Psoas muscle (tissue), 8 donors: ENCODE results near the gene NOTUM. TPM values are rescaled to one million over a fixed set of nuclear protein-coding genes. Genes with fewer than 3 reads are reported as not detected.

ENCODE experiments used
- ATAC-seq, 4 donors: fragments of 200-7000 bp; cut with Tn5 transposase; one replicate each; pipeline ENCODE4 v1.9.1; 2020; ENCODE audit warnings: moderate library complexity in 3 of 4, mild to moderate bottlenecking in 2 of 4
- DNase-seq, 2 donors: peaks; one replicate each; pipeline ENCODE4 v3.0.0-alpha.2; 2020
- H3K27ac ChIP-seq: fragments of 200-600 bp; one replicate; pipeline ENCODE4 v1.8.0; 2022
- H3K27me3 ChIP-seq, 3 donors: fragments of 200-600 bp in 1 of 3; one replicate each; pipeline versions ENCODE4 v1.6.1 to v1.8.0; 2013 to 2022; ENCODE audit warnings: low read length in 2 of 3, mild to moderate bottlenecking in 2 of 3, moderate library complexity in 1 of 3; ENCODE audit not compliant: insufficient read depth in 3 of 3
- H3K36me3 ChIP-seq, 2 donors: fragments of 200-600 bp in 1 of 2; one replicate each; pipeline versions ENCODE4 v1.6.1 to v1.8.0; 2013 to 2022; ENCODE audit warnings: low read depth in 1 of 2, mild to moderate bottlenecking in 1 of 2, moderate library complexity in 1 of 2; ENCODE audit not compliant: insufficient read depth in 1 of 2
- H3K4me1 ChIP-seq: fragments of 200-600 bp; one replicate; pipeline ENCODE4 v1.8.0; 2022
- H3K4me3 ChIP-seq: fragments of 200-600 bp; one replicate; pipeline ENCODE4 v1.8.0; 2022; ENCODE audit warnings: mild to moderate bottlenecking
- H3K9me3 ChIP-seq: fragments of 200-600 bp; one replicate; pipeline ENCODE4 v1.8.0; 2022
- CTCF ChIP-seq: fragments of 200-600 bp; IDR thresholded peaks from one replicate; pipeline ENCODE4 v1.8.0; 2022; ENCODE audit warnings: antibody characterized with exemption
- whole genome bisulfite sequencing, 3 donors: extraction: QIAGEN DNeasy Blood & Tissue Kit; methylation state at CpG; one replicate each; pipeline versions ENCODE4 v1.1.6 to v1.1.7; 2013; 5-methylcytosine and 5-hydroxymethylcytosine counted together
- intact Hi-C, 2 donors: fragments of 100-400 bp; cut with DNase I; formaldehyde crosslinking; loops; one replicate each; pipeline versions ENCODE4 v1.11.0 to v1.14.2; 2022
- polyA plus RNA-seq, 3 donors: library from polyadenylated mRNA; stranded (reverse); fragments of 200-250 nt; gene quantifications; one replicate each; pipeline ENCODE4 v1.2.3, GENCODE V29; 2013
- total RNA-seq, 4 donors: library from RNA; stranded (reverse); fragmentation: NEBNext Ultra II Directional in 2 of 4; extraction: Animal tissue kit (Norgen Biotek cat#: 25700) in 2 of 4; gene quantifications; one replicate each; pipeline versions ENCODE4 v1.2.1 to v1.2.4, GENCODE V29; 2021 to 2023
- donor health status: healthy with polysubstance abuse.
- donor health status: DM: no; HTN: no; CAD: no; lungs with moderate emphysema.
- donor health status: Bipolar disorder and iron deficiency.
- donor health status: healthy.
- donor health status: DM: yes; HTN: yes; CAD: no.
- donor health status: DM: no; HTN: no; CAD: no.
- donor health status: DM: no; HTN: no; CAD: no.
- donor health status: DM: yes; HTN: yes; CAD: no.

The NOTUM gene
- total and polyA plus RNA-seq, 7 donors, result 0.25 to 1.9 (median 0.92) TPM

GRCh38 chr17:81960130-81960958 lies 643 bp downstream of the NOTUM start:
- Histone ChIP-seq H3K27me3 (peaks cover 0 to 23% (median 3%) of the 10 kb centered on the region in 3 donors), H3K36me3 (no peaks in the 10 kb centered on the region), H3K9me3 (no peaks in the 10 kb centered on the region), H3K4me3 (peak overlapping the region; percentile 66), H3K27ac (no peak overlapping the region), H3K4me1 (peaks cover 27% of the 10 kb centered on the region)
- no peak for TF ChIP-seq CTCF
- ATAC-seq (peak in 3 of 4 donors; percentile 1 to 8 (median 6)), DNase-seq (no peak)
- intact Hi-C loops, result loop anchor here (5.0 kb wide), 2 partner anchors 42 to 192 kb away; no protein-coding TSS in a partner anchor
- WGBS, 3 donors, result 2 to 4% (median 3%) methylated on average over 58 to 98 of the region's 98 CpGs

GRCh38 chr17:81959362-81960129 lies 1.4 kb downstream of the NOTUM start:
- Histone ChIP-seq H3K27me3 (peaks cover 0 to 23% (median 3%) of the 10 kb centered on the region in 3 donors), H3K36me3 (no peaks in the 10 kb centered on the region), H3K9me3 (no peaks in the 10 kb centered on the region), H3K4me1 (peaks cover 27% of the 10 kb centered on the region), H3K27ac (no peak overlapping the region), H3K4me3 (peak overlapping the region; percentile 66)
- peak; percentile 90 for TF ChIP-seq CTCF
- intact Hi-C loops, result loop anchor here (1.0 to 5.0 kb wide), 4 partner anchors 43 to 193 kb away; no protein-coding TSS in a partner anchor
- WGBS, 3 donors, result 1 to 3% (median 2%) methylated on average over 50 to 112 of the region's 112 CpGs
- ATAC-seq (peak; percentile 82 to 87 (median 84)), DNase-seq (peak; percentile 75 to 88)

GRCh38 chr17:81958633-81959342 lies 2.2 kb downstream of the NOTUM start:
- Histone ChIP-seq H3K4me1 (peaks cover 27% of the 10 kb centered on the region), H3K4me3 (peak overlapping the region; percentile 66), H3K27ac (no peak overlapping the region), H3K27me3 (peaks cover 0 to 23% (median 3%) of the 10 kb centered on the region in 3 donors), H3K9me3 (no peaks in the 10 kb centered on the region), H3K36me3 (no peaks in the 10 kb centered on the region)
- WGBS, 3 donors, result 57 to 72% (median 58%) methylated on average over 15 of the region's 15 CpGs
- DNase-seq, result no peak
- no peak for ATAC-seq
- no peak for TF ChIP-seq CTCF
- intact Hi-C loops, result loop anchor here (1.0 to 2.0 kb wide), 2 partner anchors 62 to 63 kb away; no protein-coding TSS in a partner anchor

GRCh38 chr17:81957691-81958432 lies 3.1 kb downstream of the NOTUM start:
- H3K4me1 ChIP-seq, result peaks cover 20% of the 10 kb centered on the region
- no peak overlapping the region for H3K4me3 ChIP-seq
- H3K36me3 ChIP-seq, result no peaks in the 10 kb centered on the region
- H3K27me3 ChIP-seq, result peaks cover 0 to 23% (median 3%) of the 10 kb centered on the region in 3 donors
- intact Hi-C loops, result loop anchor here in 1 of 2 donors (2.0 kb wide), 1 partner anchor 63 kb away; no protein-coding TSS in a partner anchor
- 83 to 90% (median 85%) methylated on average over 18 to 19 of the region's 19 CpGs for WGBS, 3 donors
- ATAC-seq, result no peak
- TF ChIP-seq CTCF, result no peak
- H3K9me3 ChIP-seq, result no peaks in the 10 kb centered on the region
- no peak for DNase-seq
- no peak overlapping the region for H3K27ac ChIP-seq
